Esophagus (tissue), 2 donors: ENCODE measurements around the gene MAP3K13. TPM values are rescaled to one million over a fixed set of nuclear protein-coding genes. Genes with fewer than 3 reads are reported as not detected.
"Not testable (repeated sequence)": the region's sequence is repeated elsewhere in the genome, so short reads cannot be mapped to it uniquely, and the experiment has no call there.

Experiments used
- H3K27ac ChIP-seq, 2 donors: one replicate each; pipeline ENCODE4 v1.5.1; 2013; ENCODE audit warnings: low read depth in 2 of 2, mild to moderate bottlenecking in 2 of 2, inconsistent platforms in 1 of 2, low read length in 1 of 2, moderate library complexity in 1 of 2
- H3K27me3 ChIP-seq, 2 donors: one replicate each; pipeline ENCODE4 v1.6.1; 2013; ENCODE audit warnings: low read length in 2 of 2, control low read depth in 1 of 2, mild to moderate bottlenecking in 1 of 2; ENCODE audit not compliant: insufficient read depth in 2 of 2, control insufficient read depth in 1 of 2
- H3K36me3 ChIP-seq, 2 donors: one replicate each; pipeline ENCODE4 v1.6.1; 2013; ENCODE audit warnings: low read length in 1 of 2; ENCODE audit not compliant: control insufficient read depth in 2 of 2, insufficient read depth in 2 of 2
- H3K4me1 ChIP-seq, 2 donors: one replicate each; pipeline ENCODE4 v1.6.1; 2013; ENCODE audit warnings: low read length in 1 of 2; ENCODE audit not compliant: control insufficient read depth in 2 of 2, insufficient read depth in 2 of 2
- H3K4me3 ChIP-seq, 2 donors: one replicate each; pipeline ENCODE4 v1.5.1; 2013; ENCODE audit warnings: low read length in 2 of 2, mild to moderate bottlenecking in 2 of 2, low read depth in 1 of 2, moderate library complexity in 1 of 2
- H3K9me3 ChIP-seq, 2 donors: one replicate each; pipeline ENCODE4 v1.6.1; 2013; ENCODE audit warnings: mild to moderate bottlenecking in 2 of 2, low read depth in 1 of 2, low read length in 1 of 2, moderate library complexity in 1 of 2; ENCODE audit not compliant: control insufficient read depth in 2 of 2, insufficient read depth in 1 of 2
- WGBS, 2 donors: extraction: QIAGEN DNeasy Blood & Tissue Kit; methylation state at CpG; one replicate each; pipeline ENCODE4 v1.1.7; 2013; 5-methylcytosine and 5-hydroxymethylcytosine counted together
- polyA plus RNA-seq, 2 donors: library from polyadenylated mRNA; stranded (reverse); fragments of 200-250 nt; gene quantifications; one replicate each; pipeline ENCODE4 v1.2.3, GENCODE V29; 2013
- donor health status: healthy with polysubstance abuse.
- donor health status: Bipolar disorder and iron deficiency.

Gene MAP3K13
- polyA plus RNA-seq, 2 donors: 14.7 to 25.5 TPM

DNA sequence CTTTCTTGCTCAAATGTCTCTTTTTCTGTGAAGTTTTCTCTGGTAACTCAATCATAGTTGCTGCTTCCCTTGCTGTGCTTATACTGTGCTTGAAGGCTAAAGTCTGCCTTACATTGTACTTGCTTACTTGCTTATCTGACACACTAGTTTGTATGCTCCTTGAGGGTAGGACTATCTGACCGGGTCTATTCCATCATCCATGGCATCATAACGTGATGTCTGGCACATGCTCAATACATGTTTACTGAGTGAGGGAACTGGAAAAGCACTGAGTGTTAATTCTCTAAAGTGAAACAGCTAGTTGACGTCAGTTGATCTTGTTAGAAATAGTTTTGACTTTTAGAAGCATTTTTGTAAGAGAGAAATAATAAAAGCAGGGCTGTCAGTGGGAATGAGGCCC lies 42.7 kb downstream of the MAP3K13 start:
- H3K36me3 ChIP-seq: no peaks in the 10 kb centered on the region
- no peaks in the 10 kb centered on the region for H3K27me3 ChIP-seq
- no peaks in the 10 kb centered on the region for H3K4me1 ChIP-seq
- no peak overlapping the region for H3K4me3 ChIP-seq
- WGBS, 2 donors: 64 to 76% methylated on average over 3 of the region's 3 CpGs
- H3K9me3 ChIP-seq: no peaks in the 10 kb centered on the region
- no peak overlapping the region for H3K27ac ChIP-seq

DNA sequence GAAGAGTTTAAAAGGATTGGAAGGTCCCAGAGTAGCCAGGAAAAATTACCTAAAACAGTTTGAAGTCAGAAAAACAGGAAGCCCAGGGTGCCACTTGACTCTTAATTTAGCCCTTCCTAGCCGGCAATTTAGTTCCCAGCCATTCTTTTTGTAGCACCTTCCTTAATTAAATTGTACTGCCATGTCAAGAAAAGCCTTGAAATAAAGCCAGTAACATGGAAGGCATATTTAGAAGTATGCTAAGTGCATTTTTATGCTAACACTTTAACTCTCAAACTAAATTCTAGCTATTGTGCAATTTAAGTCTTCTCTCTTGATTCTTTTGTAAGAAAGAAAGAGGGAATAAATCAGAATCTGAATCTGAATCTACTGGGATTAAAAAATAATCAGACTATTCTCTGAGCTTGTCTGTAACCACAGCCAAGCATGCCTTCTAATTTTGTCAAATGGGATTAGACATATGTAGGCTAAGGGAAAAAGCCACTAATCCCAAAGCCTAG lies 43.2 kb downstream of the MAP3K13 start:
- Histone ChIP-seq H3K9me3 (no peaks in the 10 kb centered on the region), H3K4me3 (no peak overlapping the region), H3K27ac (no peak overlapping the region), H3K36me3 (no peaks in the 10 kb centered on the region), H3K4me1 (no peaks in the 10 kb centered on the region), H3K27me3 (no peaks in the 10 kb centered on the region)
- 61 to 75% methylated on average over 1 of the region's 1 CpG for WGBS, 2 donors

DNA sequence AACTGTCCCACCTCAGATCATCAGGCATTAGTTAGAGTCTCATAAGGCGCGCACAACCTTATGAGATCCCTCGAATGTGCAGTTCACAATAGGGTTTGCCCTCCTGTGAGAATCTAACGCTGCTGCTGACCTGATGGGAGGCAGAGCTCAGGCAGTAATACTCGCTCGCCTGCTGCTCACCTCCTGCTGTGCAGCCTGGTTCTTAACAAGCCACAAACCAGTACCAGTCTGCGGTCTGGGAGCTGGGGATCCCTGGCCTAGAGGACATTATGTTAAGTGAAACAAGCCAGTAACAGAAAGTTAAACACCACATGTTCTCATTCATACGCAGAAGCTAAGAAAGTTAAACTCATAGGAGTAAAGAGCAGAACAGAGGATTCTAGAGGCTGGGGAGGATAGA lies 47.0 kb downstream of the MAP3K13 start:
- H3K4me3 ChIP-seq: no peak overlapping the region
- WGBS, 2 donors: 78 to 88% methylated on average over 8 of the region's 8 CpGs
- H3K9me3 ChIP-seq: no peaks in the 10 kb centered on the region
- H3K27ac ChIP-seq: no peak overlapping the region
- no peaks in the 10 kb centered on the region for H3K27me3 ChIP-seq
- no peaks in the 10 kb centered on the region for H3K36me3 ChIP-seq
- no peaks in the 10 kb centered on the region for H3K4me1 ChIP-seq

- no peaks in the 10 kb centered on the region for H3K27me3 ChIP-seq
- 41 to 66% methylated on average over 1 of the region's 1 CpG for WGBS, 2 donors
- H3K36me3 ChIP-seq: no peaks in the 10 kb centered on the region
- H3K4me3 ChIP-seq: no peak overlapping the region
- no peaks in the 10 kb centered on the region for H3K4me1 ChIP-seq
- H3K9me3 ChIP-seq: no peaks in the 10 kb centered on the region
- H3K27ac ChIP-seq: no peak overlapping the region
Measured at GRCh38 chr3:185411133-185411532, 48.2 kb downstream of the MAP3K13 start.

DNA sequence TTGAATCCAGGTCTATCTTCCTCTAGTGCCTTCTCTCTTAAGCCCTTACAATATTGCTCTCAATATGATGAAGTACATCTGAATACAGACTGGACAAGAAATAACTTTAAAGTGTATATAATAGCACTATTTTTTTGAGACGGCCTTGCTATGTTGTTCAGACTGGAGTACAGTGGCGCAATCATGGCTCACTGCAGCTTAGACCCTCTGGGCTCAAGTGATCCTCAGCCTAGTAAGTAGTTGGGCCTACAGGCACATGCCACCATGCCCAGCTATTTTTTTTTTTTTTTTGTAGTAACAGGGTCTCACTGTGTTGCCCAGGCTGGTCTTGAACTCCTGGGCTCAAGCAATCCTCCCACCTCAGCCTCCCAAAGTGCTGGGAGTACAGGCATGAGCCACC lies 53.6 kb downstream of the MAP3K13 start:
- 96% methylated on average over 2 of the region's 2 CpGs for WGBS, 2 donors
- Histone ChIP-seq H3K36me3 (no peaks in the 10 kb centered on the region), H3K4me3 (no peak overlapping the region)

DNA sequence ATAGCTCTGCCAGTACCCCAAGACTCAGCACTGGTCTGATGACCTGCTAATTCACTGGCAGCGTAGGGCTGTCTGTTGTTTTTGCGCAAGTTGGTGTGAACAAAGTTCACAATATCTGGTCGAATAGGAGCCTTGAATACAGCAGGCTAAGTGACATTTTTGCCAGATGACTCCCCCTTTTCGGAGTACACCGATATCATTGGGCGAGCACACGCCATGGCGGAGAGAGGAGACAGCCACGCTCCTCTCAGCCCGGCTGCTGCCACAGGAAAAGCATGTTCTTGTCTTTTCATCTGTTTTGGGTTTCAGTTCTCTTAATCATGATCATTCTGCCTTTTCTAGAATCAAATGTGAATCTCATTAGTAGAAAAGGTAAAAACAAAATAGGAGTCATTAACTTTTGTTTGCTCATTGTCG lies 55.6 kb downstream of the MAP3K13 start:
- H3K4me3 ChIP-seq, H3K4me1 ChIP-seq, H3K36me3 ChIP-seq, H3K27me3 ChIP-seq, H3K27ac ChIP-seq, H3K9me3 ChIP-seq: not testable (repeated sequence)
- WGBS, 2 donors: 88 to 92% methylated on average over 11 of the region's 11 CpGs

More for the DNA sequence above, 53.6 kb downstream of the MAP3K13 start:
- Histone ChIP-seq H3K27ac (no peak overlapping the region), H3K27me3 (no peaks in the 10 kb centered on the region), H3K4me1 (no peaks in the 10 kb centered on the region), H3K9me3 (no peaks in the 10 kb centered on the region)

- Histone ChIP-seq H3K36me3 (no peaks in the 10 kb centered on the region), H3K27me3 (no peaks in the 10 kb centered on the region), H3K4me1 (peaks cover 0 to 2% of the 10 kb centered on the region in 2 donors), H3K4me3 (no peak overlapping the region), H3K27ac (no peak overlapping the region), H3K9me3 (no peaks in the 10 kb centered on the region)
- 36 to 39% methylated on average over 5 of the region's 5 CpGs for WGBS, 2 donors
Measured at GRCh38 chr3:185420762-185421161, 57.8 kb downstream of the MAP3K13 start.

DNA sequence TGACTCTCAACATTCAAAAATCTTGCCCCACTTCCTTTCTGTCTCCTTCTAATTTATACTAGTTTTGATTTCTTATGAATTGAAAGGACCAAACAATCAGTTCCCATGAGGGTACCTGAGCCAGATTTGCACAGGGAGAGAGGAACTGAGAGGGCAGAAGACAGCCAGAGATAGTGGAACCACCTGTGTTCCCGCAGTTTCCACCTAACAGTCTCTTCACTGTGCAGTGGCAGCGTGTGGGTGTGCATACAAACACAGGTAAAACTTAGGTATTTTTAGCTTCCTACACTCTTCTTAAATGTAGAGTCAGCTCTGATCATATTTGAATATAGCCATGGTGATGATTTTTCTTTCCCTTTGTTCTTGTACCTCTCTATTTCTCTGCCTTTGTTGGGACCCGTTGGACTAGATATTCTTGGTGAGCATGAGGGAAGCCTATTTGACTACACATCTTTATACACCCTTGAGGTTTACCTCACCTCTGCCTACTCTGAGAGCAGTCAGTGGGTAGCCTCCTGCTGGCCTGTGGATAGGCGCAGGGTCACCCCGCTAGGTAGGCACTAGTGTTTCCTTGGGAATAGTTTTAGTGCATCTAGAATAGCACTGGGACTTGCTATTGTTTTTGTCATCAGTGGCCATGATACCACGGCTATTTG lies 58.8 kb downstream of the MAP3K13 start:
- Histone ChIP-seq H3K4me1 (peaks cover 0 to 2% of the 10 kb centered on the region in 2 donors), H3K27me3 (no peaks in the 10 kb centered on the region), H3K27ac (no peak overlapping the region), H3K9me3 (no peaks in the 10 kb centered on the region), H3K4me3 (no peak overlapping the region), H3K36me3 (no peaks in the 10 kb centered on the region)
- WGBS, 2 donors: 86 to 88% methylated on average over 6 of the region's 6 CpGs

- Histone ChIP-seq H3K4me3 (no peak overlapping the region), H3K27me3 (no peaks in the 10 kb centered on the region), H3K9me3 (no peaks in the 10 kb centered on the region), H3K4me1 (peaks cover 0 to 2% of the 10 kb centered on the region in 2 donors), H3K27ac (no peak overlapping the region), H3K36me3 (no peaks in the 10 kb centered on the region)
- WGBS, 2 donors: 83 to 94% methylated on average over 4 of the region's 4 CpGs
Measured at GRCh38 chr3:185422677-185423076, 59.7 kb downstream of the MAP3K13 start.

DNA sequence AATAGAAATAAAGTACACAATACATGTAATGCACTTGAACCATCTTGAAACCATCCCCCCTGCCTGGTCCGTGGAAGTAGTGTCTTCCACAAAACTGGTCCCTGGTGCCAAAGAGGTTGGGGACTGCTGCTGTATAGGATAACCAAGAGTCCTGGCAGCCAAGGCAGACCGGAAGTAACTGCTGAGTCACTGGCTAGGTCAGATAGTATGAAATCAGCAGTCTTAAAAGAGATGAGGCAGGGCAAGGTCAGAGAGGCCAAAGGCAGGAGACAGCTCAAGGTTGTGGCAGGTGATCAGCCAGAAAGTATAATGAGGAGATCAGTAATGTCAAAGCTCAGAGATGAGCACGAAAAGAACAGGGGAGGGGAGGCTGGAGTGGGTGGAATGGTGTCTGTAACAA lies 60.2 kb downstream of the MAP3K13 start:
- no peak overlapping the region for H3K27ac ChIP-seq
- peaks cover 0 to 2% of the 10 kb centered on the region in 2 donors for H3K4me1 ChIP-seq
- H3K27me3 ChIP-seq: no peaks in the 10 kb centered on the region
- H3K9me3 ChIP-seq: no peaks in the 10 kb centered on the region
- no peak overlapping the region for H3K4me3 ChIP-seq
- H3K36me3 ChIP-seq: no peaks in the 10 kb centered on the region
- WGBS, 2 donors: 49 to 58% methylated on average over 3 of the region's 3 CpGs
